ENCODE measurements around the gene PDLIM5. TPM values are rescaled to one million over a fixed set of nuclear protein-coding genes. Genes with fewer than 3 reads are reported as not detected.

PDLIM5 gene
- total RNA-seq, 1 donor from 2014 or later: 66.1 TPM

DNA sequence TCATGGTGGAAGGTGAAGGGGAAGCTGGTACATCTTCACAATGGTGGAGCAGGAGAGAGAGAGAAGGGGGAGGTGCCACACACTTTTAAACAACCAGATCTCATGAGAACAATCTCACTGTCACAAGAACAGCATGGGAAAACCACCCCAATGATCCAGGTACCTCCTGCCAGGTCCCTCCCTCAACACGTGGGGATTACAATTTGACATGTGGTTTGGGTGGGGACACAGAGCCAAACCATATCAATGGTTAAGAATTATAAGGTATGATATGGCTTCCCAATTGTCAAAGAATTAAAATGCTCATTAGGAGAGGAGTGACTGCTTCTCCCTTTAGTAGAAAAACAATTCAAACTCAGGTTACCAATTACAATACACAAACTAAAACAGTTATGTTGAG, 143.3 kb downstream of the PDLIM5 start:
- peaks cover 7% of the 10 kb centered on the region for H3K36me3 Mint-ChIP-seq (ENCODE audit: insufficient read depth)
- no peak overlapping the region for H3K27ac Mint-ChIP-seq

DNA sequence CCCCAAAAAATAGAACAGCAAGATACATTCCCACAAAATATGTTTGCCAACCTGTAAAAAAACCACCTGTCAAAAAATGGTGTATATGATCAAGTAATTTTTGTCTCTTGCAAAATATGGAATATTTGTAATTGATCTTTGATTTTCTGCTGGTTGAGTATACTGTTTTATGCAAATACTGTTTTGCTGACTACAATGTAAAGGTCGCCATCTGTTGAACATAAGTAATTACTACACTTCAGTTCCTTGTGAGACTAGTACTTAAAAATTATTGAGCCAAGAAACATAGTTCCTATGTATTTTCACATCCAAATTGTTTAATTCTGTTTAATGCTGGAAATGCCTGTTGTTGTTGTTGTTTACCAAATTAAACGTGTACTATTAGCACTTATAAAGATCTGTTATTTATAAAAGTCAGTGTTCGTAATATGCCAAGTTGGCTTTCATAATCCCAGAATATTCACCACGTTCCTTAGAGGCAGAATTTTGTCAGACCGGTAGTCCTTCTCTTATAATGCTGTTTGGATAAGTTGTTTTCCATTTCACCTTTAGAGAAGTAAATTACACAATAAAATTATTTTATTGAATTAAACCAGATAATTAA, 144.2 kb downstream of the PDLIM5 start:
- Mint-ChIP-seq H3K9me3 (ENCODE audit: low read depth) (no peaks in the 10 kb centered on the region), H3K4me3 (ENCODE audit: low read depth) (no peak overlapping the region), H3K27me3 (no peaks in the 10 kb centered on the region), H3K27ac (no peak overlapping the region), H3K4me1 (ENCODE audit: low read depth) (no peaks in the 10 kb centered on the region), H3K36me3 (ENCODE audit: insufficient read depth) (peaks cover 7% of the 10 kb centered on the region)
- DNase-seq (ENCODE audit: low spot score, unreplicated experiment): no peak
- TF ChIP-seq, protein P1, sequence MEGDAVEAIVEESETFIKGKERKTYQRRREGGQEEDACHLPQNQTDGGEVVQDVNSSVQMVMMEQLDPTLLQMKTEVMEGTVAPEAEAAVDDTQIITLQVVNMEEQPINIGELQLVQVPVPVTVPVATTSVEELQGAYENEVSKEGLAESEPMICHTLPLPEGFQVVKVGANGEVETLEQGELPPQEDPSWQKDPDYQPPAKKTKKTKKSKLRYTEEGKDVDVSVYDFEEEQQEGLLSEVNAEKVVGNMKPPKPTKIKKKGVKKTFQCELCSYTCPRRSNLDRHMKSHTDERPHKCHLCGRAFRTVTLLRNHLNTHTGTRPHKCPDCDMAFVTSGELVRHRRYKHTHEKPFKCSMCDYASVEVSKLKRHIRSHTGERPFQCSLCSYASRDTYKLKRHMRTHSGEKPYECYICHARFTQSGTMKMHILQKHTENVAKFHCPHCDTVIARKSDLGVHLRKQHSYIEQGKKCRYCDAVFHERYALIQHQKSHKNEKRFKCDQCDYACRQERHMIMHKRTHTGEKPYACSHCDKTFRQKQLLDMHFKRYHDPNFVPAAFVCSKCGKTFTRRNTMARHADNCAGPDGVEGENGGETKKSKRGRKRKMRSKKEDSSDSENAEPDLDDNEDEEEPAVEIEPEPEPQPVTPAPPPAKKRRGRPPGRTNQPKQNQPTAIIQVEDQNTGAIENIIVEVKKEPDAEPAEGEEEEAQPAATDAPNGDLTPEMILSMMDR (IDR thresholded peaks at IDR 0.05; ENCODE audit: unreplicated experiment): peak; percentile 81

More for the DNA sequence above, 143.3 kb downstream of the PDLIM5 start:
- no peaks in the 10 kb centered on the region for H3K4me1 Mint-ChIP-seq (ENCODE audit: low read depth)
- TF ChIP-seq, protein P1 (IDR thresholded peaks at IDR 0.05; ENCODE audit: unreplicated experiment): no peak
- no peak for DNase-seq (ENCODE audit: low spot score, unreplicated experiment)
- no peaks in the 10 kb centered on the region for H3K9me3 Mint-ChIP-seq (ENCODE audit: low read depth)
- no peak overlapping the region for H3K4me3 Mint-ChIP-seq (ENCODE audit: low read depth)
- no peaks in the 10 kb centered on the region for H3K27me3 Mint-ChIP-seq

DNA sequence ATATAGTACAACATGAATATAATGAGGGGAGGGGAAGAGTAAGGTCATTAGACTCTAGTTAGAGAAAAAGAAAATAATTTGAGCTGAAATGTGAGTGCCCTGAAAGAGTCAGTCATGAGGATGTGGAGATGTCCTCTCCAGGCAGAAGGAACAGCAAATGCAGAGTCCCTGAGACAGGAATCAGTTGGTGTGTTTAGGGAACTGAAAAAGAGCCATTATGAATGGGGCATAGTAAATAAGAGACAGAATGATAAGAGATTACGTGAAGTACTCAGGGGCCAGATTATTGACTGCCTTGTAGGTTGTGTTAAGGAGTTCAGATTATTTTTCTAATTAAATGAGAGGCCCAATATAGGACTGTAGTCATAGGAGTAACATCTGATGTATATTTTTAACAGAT, 147.0 kb downstream of the PDLIM5 start:
- Mint-ChIP-seq H3K9me3 (ENCODE audit: low read depth) (no peaks in the 10 kb centered on the region), H3K27ac (no peak overlapping the region), H3K4me1 (ENCODE audit: low read depth) (no peaks in the 10 kb centered on the region), H3K4me3 (ENCODE audit: low read depth) (no peak overlapping the region), H3K36me3 (ENCODE audit: insufficient read depth) (no peaks in the 10 kb centered on the region), H3K27me3 (no peaks in the 10 kb centered on the region)
- TF ChIP-seq, protein P1 (IDR thresholded peaks at IDR 0.05; ENCODE audit: unreplicated experiment): no peak
- DNase-seq (ENCODE audit: low spot score, unreplicated experiment): no peak

DNA sequence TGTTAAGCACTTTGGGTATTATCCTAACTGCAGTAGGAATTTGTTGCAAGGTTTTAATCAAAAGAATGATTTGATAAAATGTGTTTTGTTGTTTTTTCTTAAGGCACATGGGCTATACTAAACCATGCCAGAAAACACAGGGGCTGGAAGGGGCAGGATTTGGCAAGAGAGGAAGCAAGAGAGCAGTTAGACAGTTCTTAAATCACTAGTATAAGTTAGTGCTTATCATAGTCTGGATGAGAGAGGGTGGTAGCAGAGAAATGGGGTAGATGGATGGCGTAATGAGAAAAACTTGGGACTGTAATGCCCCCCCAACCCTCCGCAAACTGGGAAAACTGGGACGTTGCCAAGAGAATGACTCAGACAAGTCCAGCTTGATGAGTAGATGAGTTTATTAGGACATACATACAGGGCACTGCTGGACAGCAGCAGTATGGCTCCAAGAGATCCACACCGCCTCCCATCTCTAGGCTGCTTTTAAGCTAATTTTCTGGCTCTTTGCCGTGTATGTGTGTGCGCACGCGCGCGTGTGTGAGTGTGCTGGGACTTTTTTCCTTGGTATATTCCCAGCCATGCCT, 151.5 kb downstream of the PDLIM5 start:
- peaks cover 7% of the 10 kb centered on the region for H3K4me1 Mint-ChIP-seq (ENCODE audit: low read depth)
- H3K4me3 Mint-ChIP-seq (ENCODE audit: low read depth): no peak overlapping the region
- H3K27me3 Mint-ChIP-seq: no peaks in the 10 kb centered on the region
- TF ChIP-seq, protein P1 (IDR thresholded peaks at IDR 0.05; ENCODE audit: unreplicated experiment): no peak
- H3K36me3 Mint-ChIP-seq (ENCODE audit: insufficient read depth): no peaks in the 10 kb centered on the region
- DNase-seq (ENCODE audit: low spot score, unreplicated experiment): no peak
- H3K9me3 Mint-ChIP-seq (ENCODE audit: low read depth): no peaks in the 10 kb centered on the region
- H3K27ac Mint-ChIP-seq: no peak overlapping the region

DNA sequence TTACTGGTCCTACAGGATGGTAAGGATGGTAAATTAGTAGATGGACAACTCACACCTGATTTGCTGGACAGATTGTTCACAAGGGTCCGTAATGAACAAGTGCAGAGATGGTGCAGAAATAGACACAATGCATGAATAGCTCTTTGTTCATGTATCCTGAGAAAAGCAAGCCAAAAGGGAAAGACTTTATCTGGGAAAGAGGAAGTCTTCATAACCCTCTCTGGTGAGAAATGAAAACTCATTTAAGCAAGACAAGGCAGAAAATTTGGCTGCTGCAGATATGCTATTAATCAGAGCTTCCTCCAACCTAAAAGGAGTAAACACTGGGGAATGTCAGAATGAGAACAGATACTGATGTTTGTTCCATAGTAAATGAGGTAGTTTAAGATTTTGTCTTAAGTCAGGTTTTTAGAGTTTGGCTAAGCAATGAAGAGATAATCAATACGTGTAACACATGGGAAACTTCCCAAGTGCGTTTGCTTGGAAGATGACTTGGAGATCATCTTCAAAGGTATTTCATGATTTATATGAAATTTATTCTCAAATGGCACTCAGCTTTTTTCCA, 153.6 kb downstream of the PDLIM5 start:
- Mint-ChIP-seq H3K27me3 (no peaks in the 10 kb centered on the region), H3K9me3 (ENCODE audit: low read depth) (no peaks in the 10 kb centered on the region), H3K4me1 (ENCODE audit: low read depth) (peaks cover 7% of the 10 kb centered on the region), H3K36me3 (ENCODE audit: insufficient read depth) (no peaks in the 10 kb centered on the region), H3K4me3 (ENCODE audit: low read depth) (no peak overlapping the region), H3K27ac (peak overlapping the region; percentile 2)
- TF ChIP-seq, protein P1 (IDR thresholded peaks at IDR 0.05; ENCODE audit: unreplicated experiment): no peak
- no peak for DNase-seq (ENCODE audit: low spot score, unreplicated experiment)

All from progenitor cell of endocrine pancreas (in vitro differentiated cells).